ENCODE results near the gene ITPKA.

ITPKA gene

DNA sequence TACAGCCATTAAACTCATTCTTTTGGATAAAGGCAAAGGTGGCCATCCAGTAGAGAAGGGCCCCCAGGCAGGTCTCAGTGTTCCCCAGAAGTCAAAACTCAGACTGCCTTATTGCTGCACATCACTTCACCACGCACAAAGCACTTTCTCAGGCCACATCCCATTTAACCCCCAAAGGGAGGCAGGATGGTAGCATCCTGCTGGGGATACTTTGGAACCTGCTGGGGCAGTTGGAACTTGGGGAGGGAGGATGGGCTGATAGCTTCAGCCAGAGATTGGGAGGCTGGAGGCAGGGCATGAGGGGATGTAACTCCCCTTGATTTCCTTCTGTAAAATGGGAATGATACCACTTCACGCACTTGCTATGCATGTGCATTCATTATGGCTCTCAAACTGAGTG, 5.0 kb downstream of the ITPKA start:
- Histone ChIP-seq H3K79me1 (ENCODE audit: low read length) (no peaks in the 10 kb centered on the region), H3K23ac (ENCODE audit: low read length) (no peak overlapping the region), H2AK5ac (ENCODE audit: low read length) (no peak overlapping the region), H3K36me3 (ENCODE audit: control insufficient read depth, insufficient read depth, low read length) (no peaks in the 10 kb centered on the region), H3K4me3 (ENCODE audit: low read length) (no peak overlapping the region), H3K27ac (ENCODE audit: low read depth, low read length) (no peak overlapping the region), H3K9ac (ENCODE audit: low read length) (no peak overlapping the region), H4K5ac (ENCODE audit: low read length) (no peak overlapping the region), H3K4ac (ENCODE audit: low read depth, low read length) (no peak overlapping the region), H2BK5ac (ENCODE audit: low read length) (no peak overlapping the region), H3K56ac (ENCODE audit: low read length) (no peak overlapping the region), H3K18ac (ENCODE audit: low read length) (no peak overlapping the region), H3K27me3 (ENCODE audit: insufficient read depth, low read length, poor library complexity) (peaks cover 74% of the 10 kb centered on the region), H3K79me2 (ENCODE audit: control insufficient read depth, insufficient read depth, low read length) (no peaks in the 10 kb centered on the region), H3K4me2 (ENCODE audit: low read length) (no peak overlapping the region), H4K8ac (ENCODE audit: low read depth, low read length) (no peak overlapping the region), H3K4me1 (ENCODE audit: control insufficient read depth, low read depth, low read length) (no peaks in the 10 kb centered on the region), H2BK120ac (ENCODE audit: low read depth, low read length) (no peak overlapping the region), H2BK15ac (replicated peaks; ENCODE audit: low read depth) (no peak overlapping the region)
- DNase-seq = no peak
- no CpG with 5 or more reads among the region's 2 CpGs for WGBS (ENCODE audit: extremely low coverage, insufficient coverage, low lambda C conversion rate)

DNA sequence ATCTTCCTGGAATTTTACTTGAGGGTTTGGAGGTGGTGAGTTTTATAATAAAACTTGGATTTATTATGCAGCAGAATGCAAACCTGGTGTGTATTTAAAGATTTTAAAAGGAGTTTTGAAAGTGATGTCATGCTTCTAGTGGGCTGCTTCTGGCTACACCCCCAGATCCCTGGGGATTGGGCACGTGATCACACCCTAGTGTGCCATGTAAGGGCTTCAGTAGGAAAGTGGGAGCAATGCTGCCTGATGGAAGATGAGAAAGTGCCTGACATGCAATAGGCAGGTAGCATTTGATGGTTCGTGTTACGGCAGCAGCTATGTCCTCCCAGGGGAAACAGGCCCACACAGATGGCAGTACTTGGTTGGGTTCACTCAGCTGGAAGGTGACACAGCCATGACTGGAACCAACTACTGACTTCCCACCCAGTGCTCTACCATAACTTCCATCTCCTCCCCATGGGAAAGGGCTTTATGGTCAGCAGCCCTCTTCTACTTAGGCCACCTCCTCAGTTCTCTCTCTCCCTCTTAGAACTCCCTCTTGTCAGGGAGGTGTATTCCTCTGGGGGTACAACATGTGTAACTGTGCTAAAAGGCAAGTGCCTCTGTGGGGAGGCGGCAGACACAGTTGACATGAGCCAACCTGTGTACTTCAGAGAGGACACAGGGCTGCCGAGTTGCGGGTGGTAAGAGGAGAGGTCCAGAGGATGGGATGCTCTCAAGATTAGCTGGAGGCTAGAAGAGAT, 5.6 kb downstream of the ITPKA start:
- no peak overlapping the region for H2BK15ac ChIP-seq (replicated peaks; ENCODE audit: low read depth)
- H3K4me2 ChIP-seq (ENCODE audit: low read length) = no peak overlapping the region
- no peak overlapping the region for H3K18ac ChIP-seq (ENCODE audit: low read length)
- H3K56ac ChIP-seq (ENCODE audit: low read length) = no peak overlapping the region
- no peaks in the 10 kb centered on the region for H3K36me3 ChIP-seq (ENCODE audit: control insufficient read depth, insufficient read depth, low read length)
- H4K5ac ChIP-seq (ENCODE audit: low read length) = no peak overlapping the region
- no peak overlapping the region for H2AK5ac ChIP-seq (ENCODE audit: low read length)
- H3K27me3 ChIP-seq (ENCODE audit: insufficient read depth, low read length, poor library complexity) = peaks cover 74% of the 10 kb centered on the region
- WGBS (ENCODE audit: extremely low coverage, insufficient coverage, low lambda C conversion rate) = no CpG with 5 or more reads among the region's 6 CpGs
- no peak overlapping the region for H3K27ac ChIP-seq (ENCODE audit: low read depth, low read length)
- H3K4me1 ChIP-seq (ENCODE audit: control insufficient read depth, low read depth, low read length) = no peaks in the 10 kb centered on the region
- H3K79me1 ChIP-seq (ENCODE audit: low read length) = no peaks in the 10 kb centered on the region
- H2BK120ac ChIP-seq (ENCODE audit: low read depth, low read length) = no peak overlapping the region
- no peaks in the 10 kb centered on the region for H3K79me2 ChIP-seq (ENCODE audit: control insufficient read depth, insufficient read depth, low read length)
- H3K23ac ChIP-seq (ENCODE audit: low read length) = no peak overlapping the region
- H3K4ac ChIP-seq (ENCODE audit: low read depth, low read length) = no peak overlapping the region
- no peak overlapping the region for H3K4me3 ChIP-seq (ENCODE audit: low read length)
- no peak overlapping the region for H3K9ac ChIP-seq (ENCODE audit: low read length)
- H4K8ac ChIP-seq (ENCODE audit: low read depth, low read length) = no peak overlapping the region
- no peak for DNase-seq
- no peak overlapping the region for H2BK5ac ChIP-seq (ENCODE audit: low read length)

DNA sequence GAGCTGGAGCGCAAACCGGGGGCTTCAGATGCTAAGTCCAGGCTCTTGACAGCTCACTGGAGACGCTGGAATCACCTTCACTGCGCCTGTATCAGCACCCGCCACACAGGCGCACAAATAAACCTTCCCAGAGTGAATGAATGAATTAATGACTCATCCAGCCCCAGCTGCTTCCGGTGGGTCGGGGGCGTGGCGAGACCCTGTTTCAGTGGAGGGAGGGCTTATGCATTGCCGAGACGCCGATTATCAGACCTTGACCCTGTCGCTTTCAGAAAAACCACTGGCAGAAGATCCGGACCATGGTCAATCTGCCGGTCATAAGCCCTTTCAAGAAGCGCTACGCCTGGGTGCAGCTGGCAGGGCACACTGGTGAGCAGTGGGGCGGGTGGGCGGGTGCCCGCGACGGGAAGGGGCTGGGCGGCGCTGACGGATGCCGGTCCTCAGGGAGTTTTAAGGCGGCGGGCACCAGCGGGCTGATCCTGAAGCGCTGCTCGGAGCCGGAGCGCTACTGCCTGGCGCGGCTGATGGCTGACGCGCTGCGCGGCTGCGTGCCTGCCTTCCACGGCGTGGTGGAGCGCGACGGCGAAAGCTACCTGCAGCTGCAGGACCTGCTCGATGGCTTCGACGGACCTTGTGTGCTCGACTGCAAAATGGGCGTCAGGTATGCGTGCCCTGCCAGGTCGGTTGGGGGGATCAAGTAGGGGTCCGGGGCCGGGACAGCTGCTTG, 7.7 kb downstream of the ITPKA start:
- no peak overlapping the region for H4K8ac ChIP-seq (ENCODE audit: low read depth, low read length)
- H3K36me3 ChIP-seq (ENCODE audit: control insufficient read depth, insufficient read depth, low read length) = no peaks in the 10 kb centered on the region
- peaks cover 57% of the 10 kb centered on the region for H3K27me3 ChIP-seq (ENCODE audit: insufficient read depth, low read length, poor library complexity)
- H2BK5ac ChIP-seq (ENCODE audit: low read length) = no peak overlapping the region
- H3K4me1 ChIP-seq (ENCODE audit: control insufficient read depth, low read depth, low read length) = no peaks in the 10 kb centered on the region
- H3K4me2 ChIP-seq (ENCODE audit: low read length) = peak overlapping the region; percentile 40
- H3K9ac ChIP-seq (ENCODE audit: low read length) = no peak overlapping the region
- H3K4ac ChIP-seq (ENCODE audit: low read depth, low read length) = no peak overlapping the region
- no peak overlapping the region for H3K27ac ChIP-seq (ENCODE audit: low read depth, low read length)
- peak overlapping the region; percentile 66 for H3K23ac ChIP-seq (ENCODE audit: low read length)
- H2BK15ac ChIP-seq (replicated peaks; ENCODE audit: low read depth) = no peak overlapping the region
- no peaks in the 10 kb centered on the region for H3K79me2 ChIP-seq (ENCODE audit: control insufficient read depth, insufficient read depth, low read length)
- no peak overlapping the region for H3K4me3 ChIP-seq (ENCODE audit: low read length)
- no peak overlapping the region for H2BK120ac ChIP-seq (ENCODE audit: low read depth, low read length)
- H3K79me1 ChIP-seq (ENCODE audit: low read length) = no peaks in the 10 kb centered on the region
- no CpG with 5 or more reads among the region's 56 CpGs for WGBS (ENCODE audit: extremely low coverage, insufficient coverage, low lambda C conversion rate)
- H2AK5ac ChIP-seq (ENCODE audit: low read length) = no peak overlapping the region
- peak; percentile 61 for DNase-seq
- no peak overlapping the region for H3K18ac ChIP-seq (ENCODE audit: low read length)
- no peak overlapping the region for H4K5ac ChIP-seq (ENCODE audit: low read length)
- H3K56ac ChIP-seq (ENCODE audit: low read length) = peak overlapping the region; percentile 60

DNA sequence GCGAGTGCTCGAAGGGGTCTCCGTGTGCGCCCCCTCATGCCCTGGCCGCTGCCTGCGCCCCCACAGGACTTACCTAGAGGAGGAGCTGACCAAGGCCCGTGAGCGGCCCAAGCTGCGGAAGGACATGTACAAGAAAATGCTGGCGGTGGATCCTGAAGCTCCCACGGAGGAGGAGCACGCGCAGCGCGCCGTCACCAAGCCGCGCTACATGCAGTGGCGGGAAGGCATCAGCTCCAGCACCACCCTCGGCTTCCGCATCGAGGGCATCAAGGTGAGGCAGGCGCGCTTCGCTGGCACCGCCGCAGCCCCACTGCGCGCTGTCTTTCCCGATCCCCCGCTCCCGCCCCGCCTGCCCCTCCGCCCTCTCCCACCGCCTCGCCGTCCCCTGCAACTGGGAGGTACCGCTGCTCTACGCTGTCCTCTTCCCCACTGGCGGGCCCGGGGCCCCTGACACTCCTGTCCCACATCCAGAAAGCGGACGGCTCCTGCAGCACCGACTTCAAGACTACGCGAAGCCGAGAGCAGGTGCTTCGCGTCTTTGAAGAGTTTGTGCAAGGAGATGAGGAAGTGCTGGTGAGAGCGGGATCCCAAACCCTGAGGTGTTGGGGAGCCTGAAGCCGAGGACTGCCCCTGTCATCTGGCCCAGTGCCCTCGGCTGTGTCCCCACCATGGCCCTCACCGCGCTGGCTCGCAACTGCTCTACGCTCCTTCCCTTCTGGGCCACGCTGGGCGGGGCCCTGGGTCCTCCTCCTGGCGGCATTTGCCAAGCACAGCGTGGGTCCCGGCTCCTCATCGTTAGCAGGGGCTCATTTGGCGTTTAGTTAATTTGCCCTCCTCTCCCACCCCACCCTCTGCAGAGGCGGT, 8.5 kb downstream of the ITPKA start:
- H3K79me1 ChIP-seq (ENCODE audit: low read length) = no peaks in the 10 kb centered on the region
- WGBS (ENCODE audit: extremely low coverage, insufficient coverage, low lambda C conversion rate) = no CpG with 5 or more reads among the region's 64 CpGs
- H2AK5ac ChIP-seq (ENCODE audit: low read length) = no peak overlapping the region
- no peaks in the 10 kb centered on the region for H3K36me3 ChIP-seq (ENCODE audit: control insufficient read depth, insufficient read depth, low read length)
- H2BK15ac ChIP-seq (replicated peaks; ENCODE audit: low read depth) = no peak overlapping the region
- no peak overlapping the region for H3K9ac ChIP-seq (ENCODE audit: low read length)
- H3K23ac ChIP-seq (ENCODE audit: low read length) = peak overlapping the region; percentile 66
- no peak overlapping the region for H4K5ac ChIP-seq (ENCODE audit: low read length)
- no peak overlapping the region for H3K56ac ChIP-seq (ENCODE audit: low read length)
- no peak overlapping the region for H2BK5ac ChIP-seq (ENCODE audit: low read length)
- no peak overlapping the region for H3K4me3 ChIP-seq (ENCODE audit: low read length)
- H3K27me3 ChIP-seq (ENCODE audit: insufficient read depth, low read length, poor library complexity) = peaks cover 51% of the 10 kb centered on the region
- H4K8ac ChIP-seq (ENCODE audit: low read depth, low read length) = no peak overlapping the region
- no peaks in the 10 kb centered on the region for H3K79me2 ChIP-seq (ENCODE audit: control insufficient read depth, insufficient read depth, low read length)
- H3K27ac ChIP-seq (ENCODE audit: low read depth, low read length) = no peak overlapping the region
- H3K4ac ChIP-seq (ENCODE audit: low read depth, low read length) = no peak overlapping the region
- H3K18ac ChIP-seq (ENCODE audit: low read length) = no peak overlapping the region
- H3K4me1 ChIP-seq (ENCODE audit: control insufficient read depth, low read depth, low read length) = no peaks in the 10 kb centered on the region
- H2BK120ac ChIP-seq (ENCODE audit: low read depth, low read length) = no peak overlapping the region
- no peak overlapping the region for H3K4me2 ChIP-seq (ENCODE audit: low read length)
- DNase-seq = peak; percentile 46

DNA sequence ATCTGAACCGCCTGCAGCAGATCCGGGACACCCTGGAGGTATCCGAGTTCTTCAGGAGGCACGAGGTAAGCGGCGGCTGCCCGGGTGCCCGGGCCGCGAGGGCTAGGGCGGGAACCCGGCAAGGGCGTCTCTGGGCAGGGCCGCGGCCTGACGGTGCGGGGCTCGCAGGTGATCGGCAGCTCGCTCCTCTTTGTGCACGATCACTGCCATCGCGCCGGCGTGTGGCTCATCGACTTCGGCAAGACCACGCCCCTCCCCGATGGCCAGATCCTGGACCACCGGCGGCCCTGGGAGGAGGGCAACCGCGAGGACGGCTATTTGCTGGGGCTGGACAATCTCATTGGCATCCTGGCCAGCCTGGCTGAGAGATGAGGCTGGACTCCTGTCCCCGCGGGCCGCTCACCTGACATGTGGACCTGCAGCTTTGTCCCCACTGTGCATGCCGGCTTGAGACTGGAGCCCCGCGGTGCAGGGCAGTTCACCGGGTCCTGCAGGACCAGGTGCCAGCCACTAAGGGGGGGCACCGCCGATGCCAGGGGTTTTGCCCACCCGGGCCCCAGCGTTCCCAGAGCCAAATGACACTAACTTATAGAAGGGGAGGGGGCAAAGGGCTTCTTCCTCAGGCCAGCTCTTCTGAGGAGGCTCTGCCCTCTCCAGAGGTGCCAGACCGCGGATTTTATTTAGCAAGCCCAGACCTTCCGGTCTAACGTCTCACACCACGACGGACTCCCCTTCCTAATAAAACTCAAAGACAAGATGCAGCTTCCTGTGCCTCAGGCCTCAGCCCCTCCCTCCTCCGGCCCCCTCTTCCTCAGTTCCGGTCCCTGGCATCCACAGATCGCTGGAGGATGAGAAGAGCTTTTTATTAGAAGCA, 9.4 kb downstream of the ITPKA start:
- Histone ChIP-seq H4K5ac (ENCODE audit: low read length) (no peak overlapping the region), H2BK15ac (replicated peaks; ENCODE audit: low read depth) (no peak overlapping the region), H2AK5ac (ENCODE audit: low read length) (no peak overlapping the region), H3K79me1 (ENCODE audit: low read length) (no peaks in the 10 kb centered on the region), H3K56ac (ENCODE audit: low read length) (peak overlapping the region; percentile 37), H3K23ac (ENCODE audit: low read length) (no peak overlapping the region), H3K27ac (ENCODE audit: low read depth, low read length) (no peak overlapping the region), H3K4ac (ENCODE audit: low read depth, low read length) (no peak overlapping the region), H3K4me3 (ENCODE audit: low read length) (no peak overlapping the region), H3K27me3 (ENCODE audit: insufficient read depth, low read length, poor library complexity) (peaks cover 48% of the 10 kb centered on the region), H3K36me3 (ENCODE audit: control insufficient read depth, insufficient read depth, low read length) (no peaks in the 10 kb centered on the region), H3K18ac (ENCODE audit: low read length) (no peak overlapping the region), H2BK5ac (ENCODE audit: low read length) (no peak overlapping the region), H4K8ac (ENCODE audit: low read depth, low read length) (no peak overlapping the region), H3K9ac (ENCODE audit: low read length) (no peak overlapping the region), H3K4me2 (ENCODE audit: low read length) (no peak overlapping the region), H3K4me1 (ENCODE audit: control insufficient read depth, low read depth, low read length) (no peaks in the 10 kb centered on the region), H2BK120ac (ENCODE audit: low read depth, low read length) (no peak overlapping the region), H3K79me2 (ENCODE audit: control insufficient read depth, insufficient read depth, low read length) (no peaks in the 10 kb centered on the region)
- peak; percentile 50 for DNase-seq
- no CpG with 5 or more reads among the region's 54 CpGs for WGBS (ENCODE audit: extremely low coverage, insufficient coverage, low lambda C conversion rate)
